Suprapubic skin (tissue), 4 donors: Measurements from ENCODE around the gene STXBP4. TPM values are rescaled to one million over a fixed set of nuclear protein-coding genes. Genes with fewer than 3 reads are reported as not detected.

Experiments used
- DNase-seq, 2 donors: peaks; one replicate each; pipeline ENCODE4 v3.0.0-alpha.2; 2019; ENCODE audit warnings: low spot score in 2 of 2
- H3K27ac ChIP-seq: fragments of 200-600 bp; sonication (generic); one replicate; pipeline ENCODE4 v1.5.1; 2019
- H3K27me3 ChIP-seq: fragments of 200-600 bp; sonication (generic); one replicate; pipeline ENCODE4 v1.5.1; 2019
- H3K36me3 ChIP-seq: fragments of 200-600 bp; sonication (generic); one replicate; pipeline ENCODE4 v1.5.1; 2019
- H3K4me1 ChIP-seq: fragments of 200-600 bp; sonication (generic); one replicate; pipeline ENCODE4 v1.5.1; 2019
- H3K4me3 ChIP-seq: fragments of 200-600 bp; sonication (generic); one replicate; pipeline ENCODE4 v1.5.1; 2019; ENCODE audit warnings: mild to moderate bottlenecking
- H3K9me3 ChIP-seq: fragments of 200-600 bp; sonication (generic); one replicate; pipeline ENCODE4 v1.5.1; 2019
- CTCF ChIP-seq, 2 donors: fragments of 200-600 bp in 1 of 2; fragments of 450-650 bp in 1 of 2; sonication (generic) in 1 of 2; IDR thresholded peaks; one replicate each; pipeline ENCODE4 v1.5.1; 2016 to 2019; ENCODE audit warnings: antibody characterized with exemption in 2 of 2, mild to moderate bottlenecking in 1 of 2, moderate library complexity in 1 of 2
- EP300 ChIP-seq: sonication (generic); formaldehyde crosslinking; IDR thresholded peaks from one replicate; pipeline ENCODE4 v1.6.1; 2017; ENCODE audit warnings: antibody characterized with exemption
- POLR2A ChIP-seq, 2 donors: fragments of 450-650 bp; IDR thresholded peaks; one replicate each; pipeline ENCODE4 v1.6.1; 2017; ENCODE audit warnings: antibody characterized with exemption in 2 of 2, mild to moderate bottlenecking in 2 of 2, moderate library complexity in 2 of 2
- POLR2AphosphoS5 ChIP-seq, 3 donors: sonication (generic); formaldehyde crosslinking; IDR thresholded peaks; one replicate each; pipeline ENCODE4 v1.6.1; 2017; ENCODE audit warnings: antibody characterized with exemption in 3 of 3
- WGBS: methylation state at CpG from one replicate; pipeline ENCODE4 v1.1.5; 2018; 5-methylcytosine and 5-hydroxymethylcytosine counted together
- total RNA-seq, 4 donors: library from RNA; depleted of rRNA; stranded (reverse); fragments of >200 nt; gene quantifications; one replicate each; pipeline ENCODE4 v1.1.0, GENCODE V29; 2016

Gene STXBP4
- total RNA-seq, 4 donors from 2014 or later = 1.6 to 29.4 (median 7.4) TPM

GRCh38 chr17:55140809-55141208 lies 172.2 kb downstream of the STXBP4 start:
- Histone ChIP-seq H3K27ac (no peak overlapping the region), H3K4me3 (no peak overlapping the region), H3K4me1 (no peaks in the 10 kb centered on the region), H3K27me3 (no peaks in the 10 kb centered on the region), H3K9me3 (no peaks in the 10 kb centered on the region), H3K36me3 (no peaks in the 10 kb centered on the region)
- no peak for DNase-seq
- TF ChIP-seq POLR2A (IDR thresholded peaks at IDR 0.05) (no peak), CTCF (IDR thresholded peaks at IDR 0.05) (no peak), EP300 (no peak), POLR2AphosphoS5 (IDR thresholded peaks at IDR 0.05) (no peak)

- no peak overlapping the region for H3K27ac ChIP-seq
- TF ChIP-seq POLR2A (IDR thresholded peaks at IDR 0.05) (no peak), CTCF (IDR thresholded peaks at IDR 0.05) (no peak), EP300 (no peak), POLR2AphosphoS5 (IDR thresholded peaks at IDR 0.05) (no peak)
- no peaks in the 10 kb centered on the region for H3K9me3 ChIP-seq
- H3K4me3 ChIP-seq = no peak overlapping the region
- no peak for DNase-seq
- no peaks in the 10 kb centered on the region for H3K27me3 ChIP-seq
- no peaks in the 10 kb centered on the region for H3K4me1 ChIP-seq
- no peaks in the 10 kb centered on the region for H3K36me3 ChIP-seq
Observed at GRCh38 chr17:55144518-55144917, 176.0 kb downstream of the STXBP4 start.

GRCh38 chr17:55149485-55149884 lies 180.9 kb downstream of the STXBP4 start:
- Histone ChIP-seq H3K4me3 (no peak overlapping the region), H3K27me3 (no peaks in the 10 kb centered on the region), H3K36me3 (no peaks in the 10 kb centered on the region), H3K9me3 (no peaks in the 10 kb centered on the region), H3K27ac (no peak overlapping the region), H3K4me1 (no peaks in the 10 kb centered on the region)
- TF ChIP-seq EP300 = no peak
- TF ChIP-seq POLR2AphosphoS5 (IDR thresholded peaks at IDR 0.05) = no peak
- no peak for TF ChIP-seq POLR2A (IDR thresholded peaks at IDR 0.05)
- no peak for TF ChIP-seq CTCF (IDR thresholded peaks at IDR 0.05)
- no peak for DNase-seq

- WGBS = 82% methylated on average over 4 of the region's 4 CpGs
- H3K27ac ChIP-seq = no peak overlapping the region
- H3K4me1 ChIP-seq = no peaks in the 10 kb centered on the region
- TF ChIP-seq EP300 (no peak), POLR2A (IDR thresholded peaks at IDR 0.05) (no peak), CTCF (IDR thresholded peaks at IDR 0.05) (no peak), POLR2AphosphoS5 (IDR thresholded peaks at IDR 0.05) (no peak)
- no peak for DNase-seq
- H3K4me3 ChIP-seq = no peak overlapping the region
- H3K9me3 ChIP-seq = no peaks in the 10 kb centered on the region
- no peaks in the 10 kb centered on the region for H3K27me3 ChIP-seq
- no peaks in the 10 kb centered on the region for H3K36me3 ChIP-seq
Observed at GRCh38 chr17:55152236-55152635, 183.7 kb downstream of the STXBP4 start.

- 100% methylated on average over 2 of the region's 2 CpGs for WGBS
- no peak overlapping the region for H3K27ac ChIP-seq
- no peaks in the 10 kb centered on the region for H3K27me3 ChIP-seq
- H3K9me3 ChIP-seq = no peaks in the 10 kb centered on the region
- H3K4me1 ChIP-seq = no peaks in the 10 kb centered on the region
- no peak overlapping the region for H3K4me3 ChIP-seq
- no peak for DNase-seq
- TF ChIP-seq POLR2A (IDR thresholded peaks at IDR 0.05) (no peak), EP300 (no peak), CTCF (IDR thresholded peaks at IDR 0.05) (no peak), POLR2AphosphoS5 (IDR thresholded peaks at IDR 0.05) (no peak)
- H3K36me3 ChIP-seq = no peaks in the 10 kb centered on the region
Observed at GRCh38 chr17:55154101-55154500, 185.5 kb downstream of the STXBP4 start.
